Heart left ventricle (tissue), 13 donors: ENCODE results near the gene PRKAG2.

Experiments
- POLR2A ChIP-seq, 2 donors: fragments of 450-650 bp; IDR thresholded peaks; one replicate each; pipeline ENCODE4 v1.6.1; 2017; ENCODE audit warnings: antibody characterized with exemption in 2 of 2, mild to moderate bottlenecking in 2 of 2, moderate library complexity in 2 of 2
- TF ChIP-seq, protein P1 (sequence below), 12 donors: fragments of 200-600 bp; sonication (generic) in 4 of 12; IDR thresholded peaks; one replicate each; pipeline versions ENCODE4 v1.5.0 to v1.8.0; 2018 to 2022; ENCODE audit warnings: antibody characterized with exemption in 12 of 12, mild to moderate bottlenecking in 5 of 12
- donor health status: ischemic (EF 13 %, LVEDD 7.1; RV severe dilation, severe dysfunction).
- donor health status: DM: no; HTN: yes; CAD: no.
- donor health status: DM: no; HTN: no; CAD: no.
- donor health status: ischemic (EF 25% LVEDD 6.9; RV normal size, moderate dysfunction).
- donor health status: ischemic (EF 25% LVEDD 5.7; RV mildly dilated, moderate dysfunction).
- donor health status: ischemic (EF 35%, LVEDD 5.7; RV mildly dilated, moderate dysfunction).
- donor health status: nonischemic (EF 11% LVEDD 7.7; RV severe dilation, severe dysfunction).
- donor health status: DM: yes; HTN: yes; CAD: no.
- donor health status: PGD.
- donor health status: ischemic (EF 29% LVEDD 5.4; RV normal size, mild dysfunction).
- donor health status: nonischemic (EF 23%, LVEDD 6.1; RV moderate dilation, normal function).

DNA sequence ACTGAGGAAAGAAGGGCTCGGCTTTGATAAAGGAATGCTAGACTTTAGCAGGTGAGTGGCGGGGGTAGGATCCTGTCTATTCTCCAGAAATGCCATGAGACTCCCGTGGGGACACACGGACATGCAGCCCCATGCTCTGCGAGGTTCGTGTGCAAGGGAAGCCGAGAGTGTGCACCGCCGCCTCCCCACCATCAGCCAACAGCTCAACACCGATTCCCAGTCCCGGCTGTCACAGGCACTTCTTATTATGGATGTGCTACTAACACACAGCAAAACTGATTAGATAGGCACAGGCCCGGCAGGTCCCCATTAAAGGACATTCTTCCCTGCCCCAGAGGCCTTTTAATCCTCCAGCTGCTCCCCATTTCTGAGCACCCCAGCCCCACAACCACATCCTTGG is 154.4 kb downstream of the PRKAG2 start:
- no peak for TF ChIP-seq POLR2A (IDR thresholded peaks at IDR 0.05)
- TF ChIP-seq, protein P1, sequence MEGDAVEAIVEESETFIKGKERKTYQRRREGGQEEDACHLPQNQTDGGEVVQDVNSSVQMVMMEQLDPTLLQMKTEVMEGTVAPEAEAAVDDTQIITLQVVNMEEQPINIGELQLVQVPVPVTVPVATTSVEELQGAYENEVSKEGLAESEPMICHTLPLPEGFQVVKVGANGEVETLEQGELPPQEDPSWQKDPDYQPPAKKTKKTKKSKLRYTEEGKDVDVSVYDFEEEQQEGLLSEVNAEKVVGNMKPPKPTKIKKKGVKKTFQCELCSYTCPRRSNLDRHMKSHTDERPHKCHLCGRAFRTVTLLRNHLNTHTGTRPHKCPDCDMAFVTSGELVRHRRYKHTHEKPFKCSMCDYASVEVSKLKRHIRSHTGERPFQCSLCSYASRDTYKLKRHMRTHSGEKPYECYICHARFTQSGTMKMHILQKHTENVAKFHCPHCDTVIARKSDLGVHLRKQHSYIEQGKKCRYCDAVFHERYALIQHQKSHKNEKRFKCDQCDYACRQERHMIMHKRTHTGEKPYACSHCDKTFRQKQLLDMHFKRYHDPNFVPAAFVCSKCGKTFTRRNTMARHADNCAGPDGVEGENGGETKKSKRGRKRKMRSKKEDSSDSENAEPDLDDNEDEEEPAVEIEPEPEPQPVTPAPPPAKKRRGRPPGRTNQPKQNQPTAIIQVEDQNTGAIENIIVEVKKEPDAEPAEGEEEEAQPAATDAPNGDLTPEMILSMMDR (IDR thresholded peaks at IDR 0.05) = no peak
